ENCODE results near the gene PEG3. TPM values are rescaled to one million over a fixed set of nuclear protein-coding genes. Genes with fewer than 3 reads are reported as not detected.

PEG3 gene
- polyA plus RNA-seq, 1 donor (not counting 4 experiments of a cell fraction or from before 2014, with no cell fraction given): 0.14 TPM

GRCh38 chr19:56823956-56824355 is 16.6 kb downstream of the PEG3 start:
- Histone ChIP-seq H3K36me3 (ENCODE audit: control insufficient read depth in 2 of 2, extremely low read depth in 1 of 2, insufficient read depth in 2 of 2, low read length in 2 of 2) (no peaks in the 10 kb centered on the region), H3K27me3 (ENCODE audit: control insufficient read depth, extremely low read depth, insufficient read depth, low read length) (no peaks in the 10 kb centered on the region), H3K4me1 (ENCODE audit: control insufficient read depth, extremely low read depth, insufficient read depth, low read length) (no peaks in the 10 kb centered on the region), H3K4me3 (ENCODE audit: control insufficient read depth in 2 of 3, extremely low read depth in 1 of 3, insufficient read depth in 2 of 3, low read depth in 1 of 3, low read length in 3 of 3) (no peak overlapping the region), H3K9ac (ENCODE audit: control insufficient read depth, extremely low read depth, insufficient read depth, low read length) (no peak overlapping the region), H2AFZ (ENCODE audit: control insufficient read depth, low read length) (no peak overlapping the region), H3K4me2 (ENCODE audit: control insufficient read depth, extremely low read depth, insufficient read depth, low read depth, low read length) (no peak overlapping the region), H3K79me2 (ENCODE audit: control insufficient read depth, insufficient read depth, low read length) (no peaks in the 10 kb centered on the region), H3K9me3 (ENCODE audit: control insufficient read depth, low read depth, low read length) (peaks cover 2% of the 10 kb centered on the region), H4K20me1 (ENCODE audit: control insufficient read depth, extremely low read depth, insufficient read depth, low read length) (no peaks in the 10 kb centered on the region), H3K9me1 (ENCODE audit: control insufficient read depth, extremely low read depth, insufficient read depth, low read length) (no peaks in the 10 kb centered on the region), H3K27ac (ENCODE audit: control insufficient read depth, insufficient read depth, low read length) (no peak overlapping the region)
- dilution Hi-C loops (cut with MboI; ENCODE audit: extremely low pct_ligation_motif_present, low sequenced_read_pairs): no loop called here
- FAIRE-seq: no peak
- TF ChIP-seq CTCF (optimal IDR thresholded peaks at IDR 0.05 in 1 of 3, IDR thresholded peaks at IDR 0.05 in 1 of 3, conservative IDR thresholded peaks at IDR 0.05 in 1 of 3; ENCODE audit: extremely low read depth in 1 of 3, insufficient read depth in 2 of 3, low read length in 3 of 3) (no peak), EZH2 (IDR thresholded peaks at IDR 0.05; ENCODE audit: low read length) (no peak)
- DNase-seq (ENCODE audit: low read depth, low spot score): no peak

- TF ChIP-seq EZH2 (IDR thresholded peaks at IDR 0.05; ENCODE audit: low read length) (no peak), CTCF (optimal IDR thresholded peaks at IDR 0.05 in 1 of 3, IDR thresholded peaks at IDR 0.05 in 1 of 3, conservative IDR thresholded peaks at IDR 0.05 in 1 of 3; ENCODE audit: extremely low read depth in 1 of 3, insufficient read depth in 2 of 3, low read length in 3 of 3) (no peak)
- H3K27me3 ChIP-seq (ENCODE audit: control insufficient read depth, extremely low read depth, insufficient read depth, low read length): no peaks in the 10 kb centered on the region
- H2AFZ ChIP-seq (ENCODE audit: control insufficient read depth, low read length): no peak overlapping the region
- peaks cover 2% of the 10 kb centered on the region for H3K9me3 ChIP-seq (ENCODE audit: control insufficient read depth, low read depth, low read length)
- FAIRE-seq (no peak), DNase-seq (ENCODE audit: low read depth, low spot score) (no peak)
- no peaks in the 10 kb centered on the region for H3K9me1 ChIP-seq (ENCODE audit: control insufficient read depth, extremely low read depth, insufficient read depth, low read length)
- H3K79me2 ChIP-seq (ENCODE audit: control insufficient read depth, insufficient read depth, low read length): no peaks in the 10 kb centered on the region
- no peaks in the 10 kb centered on the region for H4K20me1 ChIP-seq (ENCODE audit: control insufficient read depth, extremely low read depth, insufficient read depth, low read length)
- H3K4me2 ChIP-seq (ENCODE audit: control insufficient read depth, extremely low read depth, insufficient read depth, low read depth, low read length): no peak overlapping the region
- H3K27ac ChIP-seq (ENCODE audit: control insufficient read depth, insufficient read depth, low read length): no peak overlapping the region
- H3K4me1 ChIP-seq (ENCODE audit: control insufficient read depth, extremely low read depth, insufficient read depth, low read length): no peaks in the 10 kb centered on the region
- H3K9ac ChIP-seq (ENCODE audit: control insufficient read depth, extremely low read depth, insufficient read depth, low read length): no peak overlapping the region
- no peak overlapping the region for H3K4me3 ChIP-seq (ENCODE audit: control insufficient read depth in 2 of 3, extremely low read depth in 1 of 3, insufficient read depth in 2 of 3, low read depth in 1 of 3, low read length in 3 of 3)
- dilution Hi-C loops (cut with MboI; ENCODE audit: extremely low pct_ligation_motif_present, low sequenced_read_pairs): no loop called here
- no peaks in the 10 kb centered on the region for H3K36me3 ChIP-seq (ENCODE audit: control insufficient read depth in 2 of 2, extremely low read depth in 1 of 2, insufficient read depth in 2 of 2, low read length in 2 of 2)
These were observed 17.1 kb downstream of the PEG3 start for GRCh38 chr19:56823417-56823816.

Data from keratinocyte (primary cell).